ENCODE measurements around the gene AAK1. TPM values are rescaled to one million over a fixed set of nuclear protein-coding genes. Genes with fewer than 3 reads are reported as not detected.

Gene AAK1
- total and polyA plus RNA-seq, 2 experiments from 2014 or later = 39.0 to 52.4 TPM

- TF ChIP-seq CTCF (conservative IDR thresholded peaks at IDR 0.05; ENCODE audit: low read depth in 2 of 2) (no peak), EZH2phosphoT487 (IDR thresholded peaks at IDR 0.05; ENCODE audit: unreplicated experiment) (no peak), CREB1 (CRISPR knock-in tag; IDR thresholded peaks at IDR 0.05; ENCODE audit: low read depth) (no peak)
Measured at GRCh38 chr2:69625078-69625795, 18.3 kb downstream of the AAK1 start (continued).

DNA sequence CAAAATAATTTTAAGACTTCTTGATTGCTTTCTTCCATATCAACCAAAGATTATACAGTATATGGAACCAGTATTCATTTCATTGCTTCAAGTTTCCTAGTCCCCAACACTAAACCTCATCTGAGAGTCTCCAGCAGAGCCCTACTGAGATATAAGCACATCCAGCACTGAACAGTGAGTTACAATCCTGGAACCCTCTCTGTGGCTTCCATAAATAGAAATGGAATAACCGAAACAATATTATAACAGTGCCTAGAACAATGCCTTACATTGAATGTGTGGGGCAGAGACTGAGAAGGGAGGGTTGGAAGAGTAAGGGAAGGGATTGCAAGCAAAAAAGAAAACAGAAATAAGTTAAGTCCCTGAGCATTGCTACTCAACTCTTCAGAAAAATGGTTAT is 18.9 kb downstream of the AAK1 start:
- Histone ChIP-seq H3K4me3 (no peak overlapping the region), H3K27me3 (ENCODE audit: insufficient read depth) (no peaks in the 10 kb centered on the region), H2AFZ (no peak overlapping the region), H3K4me1 (ENCODE audit: insufficient read depth) (peaks cover 2% of the 10 kb centered on the region; the same call in 1 of the 2 replicates), H4K20me1 (replicated peaks; ENCODE audit: insufficient read depth) (peaks cover 5% of the 10 kb centered on the region), H3K36me3 (ENCODE audit: insufficient read depth) (no peaks in the 10 kb centered on the region), H3F3A (replicated peaks; ENCODE audit: low read depth) (no peaks in the 10 kb centered on the region), H3K9me2 (ENCODE audit: insufficient read depth) (no peaks in the 10 kb centered on the region), H3K79me2 (replicated peaks; ENCODE audit: insufficient read depth) (peaks cover 82% of the 10 kb centered on the region), H3K4me2 (no peak overlapping the region), H3K27ac (ENCODE audit: low read depth) (no peak overlapping the region)
- Mint-ChIP-seq H3K36me3 (ENCODE audit: low read depth) (peaks cover 11% of the 10 kb centered on the region; the same call in 2 of the 3 replicates), H3K9me3 (no peaks in the 10 kb centered on the region), H3K4me3 (no peak overlapping the region), H3K4me1 (no peaks in the 10 kb centered on the region), H3K27me3 (ENCODE audit: insufficient read depth, low read depth, poor library complexity) (peaks cover 2% of the 10 kb centered on the region), H3K27ac (no peak overlapping the region)
- DNase-seq (ENCODE audit: low spot score) (no peak), ATAC-seq (no peak)
- TF ChIP-seq CTCF (conservative IDR thresholded peaks at IDR 0.05; ENCODE audit: low read depth in 2 of 2) (no peak), STAT1 (IDR thresholded peaks at IDR 0.05; ENCODE audit: unreplicated experiment) (no peak), EZH2phosphoT487 (IDR thresholded peaks at IDR 0.05; ENCODE audit: unreplicated experiment) (no peak), POLR2AphosphoS5 (IDR thresholded peaks at IDR 0.05; ENCODE audit: low read depth) (no peak), JUNB (IDR thresholded peaks at IDR 0.05; ENCODE audit: unreplicated experiment) (no peak), ZNF114 (CRISPR knock-in tag; IDR thresholded peaks at IDR 0.05) (no peak), NANOG (IDR thresholded peaks at IDR 0.05; ENCODE audit: borderline replicate concordance) (no peak), ZNF331 (CRISPR knock-in tag; IDR thresholded peaks at IDR 0.05; ENCODE audit: low read depth) (no peak)
- TF ChIP-seq, protein P1, sequence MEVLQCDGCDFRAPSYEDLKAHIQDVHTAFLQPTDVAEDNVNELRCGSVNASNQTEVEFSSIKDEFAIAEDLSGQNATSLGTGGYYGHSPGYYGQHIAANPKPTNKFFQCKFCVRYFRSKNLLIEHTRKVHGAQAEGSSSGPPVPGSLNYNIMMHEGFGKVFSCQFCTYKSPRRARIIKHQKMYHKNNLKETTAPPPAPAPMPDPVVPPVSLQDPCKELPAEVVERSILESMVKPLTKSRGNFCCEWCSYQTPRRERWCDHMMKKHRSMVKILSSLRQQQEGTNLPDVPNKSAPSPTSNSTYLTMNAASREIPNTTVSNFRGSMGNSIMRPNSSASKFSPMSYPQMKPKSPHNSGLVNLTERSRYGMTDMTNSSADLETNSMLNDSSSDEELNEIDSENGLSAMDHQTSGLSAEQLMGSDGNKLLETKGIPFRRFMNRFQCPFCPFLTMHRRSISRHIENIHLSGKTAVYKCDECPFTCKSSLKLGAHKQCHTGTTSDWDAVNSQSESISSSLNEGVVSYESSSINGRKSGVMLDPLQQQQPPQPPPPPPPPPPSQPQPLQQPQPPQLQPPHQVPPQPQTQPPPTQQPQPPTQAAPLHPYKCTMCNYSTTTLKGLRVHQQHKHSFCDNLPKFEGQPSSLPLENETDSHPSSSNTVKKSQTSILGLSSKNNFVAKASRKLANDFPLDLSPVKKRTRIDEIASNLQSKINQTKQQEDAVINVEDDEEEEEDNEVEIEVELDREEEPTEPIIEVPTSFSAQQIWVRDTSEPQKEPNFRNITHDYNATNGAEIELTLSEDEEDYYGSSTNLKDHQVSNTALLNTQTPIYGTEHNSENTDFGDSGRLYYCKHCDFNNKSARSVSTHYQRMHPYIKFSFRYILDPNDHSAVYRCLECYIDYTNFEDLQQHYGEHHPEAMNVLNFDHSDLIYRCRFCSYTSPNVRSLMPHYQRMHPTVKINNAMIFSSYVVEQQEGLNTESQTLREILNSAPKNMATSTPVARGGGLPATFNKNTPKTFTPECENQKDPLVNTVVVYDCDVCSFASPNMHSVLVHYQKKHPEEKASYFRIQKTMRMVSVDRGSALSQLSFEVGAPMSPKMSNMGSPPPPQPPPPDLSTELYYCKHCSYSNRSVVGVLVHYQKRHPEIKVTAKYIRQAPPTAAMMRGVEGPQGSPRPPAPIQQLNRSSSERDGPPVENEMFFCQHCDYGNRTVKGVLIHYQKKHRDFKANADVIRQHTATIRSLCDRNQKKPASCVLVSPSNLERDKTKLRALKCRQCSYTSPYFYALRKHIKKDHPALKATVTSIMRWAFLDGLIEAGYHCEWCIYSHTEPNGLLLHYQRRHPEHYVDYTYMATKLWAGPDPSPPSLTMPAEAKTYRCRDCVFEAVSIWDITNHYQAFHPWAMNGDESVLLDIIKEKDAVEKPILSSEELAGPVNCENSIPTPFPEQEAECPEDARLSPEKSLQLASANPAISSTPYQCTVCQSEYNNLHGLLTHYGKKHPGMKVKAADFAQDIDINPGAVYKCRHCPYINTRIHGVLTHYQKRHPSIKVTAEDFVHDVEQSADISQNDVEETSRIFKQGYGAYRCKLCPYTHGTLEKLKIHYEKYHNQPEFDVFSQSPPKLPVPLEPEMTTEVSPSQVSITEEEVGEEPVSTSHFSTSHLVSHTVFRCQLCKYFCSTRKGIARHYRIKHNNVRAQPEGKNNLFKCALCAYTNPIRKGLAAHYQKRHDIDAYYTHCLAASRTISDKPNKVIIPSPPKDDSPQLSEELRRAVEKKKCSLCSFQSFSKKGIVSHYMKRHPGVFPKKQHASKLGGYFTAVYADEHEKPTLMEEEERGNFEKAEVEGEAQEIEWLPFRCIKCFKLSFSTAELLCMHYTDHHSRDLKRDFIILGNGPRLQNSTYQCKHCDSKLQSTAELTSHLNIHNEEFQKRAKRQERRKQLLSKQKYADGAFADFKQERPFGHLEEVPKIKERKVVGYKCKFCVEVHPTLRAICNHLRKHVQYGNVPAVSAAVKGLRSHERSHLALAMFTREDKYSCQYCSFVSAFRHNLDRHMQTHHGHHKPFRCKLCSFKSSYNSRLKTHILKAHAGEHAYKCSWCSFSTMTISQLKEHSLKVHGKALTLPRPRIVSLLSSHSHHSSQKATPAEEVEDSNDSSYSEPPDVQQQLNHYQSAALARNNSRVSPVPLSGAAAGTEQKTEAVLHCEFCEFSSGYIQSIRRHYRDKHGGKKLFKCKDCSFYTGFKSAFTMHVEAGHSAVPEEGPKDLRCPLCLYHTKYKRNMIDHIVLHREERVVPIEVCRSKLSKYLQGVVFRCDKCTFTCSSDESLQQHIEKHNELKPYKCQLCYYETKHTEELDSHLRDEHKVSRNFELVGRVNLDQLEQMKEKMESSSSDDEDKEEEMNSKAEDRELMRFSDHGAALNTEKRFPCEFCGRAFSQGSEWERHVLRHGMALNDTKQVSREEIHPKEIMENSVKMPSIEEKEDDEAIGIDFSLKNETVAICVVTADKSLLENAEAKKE (CRISPR knock-in tag; IDR thresholded peaks at IDR 0.05) = no peak
- TF ChIP-seq, protein P2, sequence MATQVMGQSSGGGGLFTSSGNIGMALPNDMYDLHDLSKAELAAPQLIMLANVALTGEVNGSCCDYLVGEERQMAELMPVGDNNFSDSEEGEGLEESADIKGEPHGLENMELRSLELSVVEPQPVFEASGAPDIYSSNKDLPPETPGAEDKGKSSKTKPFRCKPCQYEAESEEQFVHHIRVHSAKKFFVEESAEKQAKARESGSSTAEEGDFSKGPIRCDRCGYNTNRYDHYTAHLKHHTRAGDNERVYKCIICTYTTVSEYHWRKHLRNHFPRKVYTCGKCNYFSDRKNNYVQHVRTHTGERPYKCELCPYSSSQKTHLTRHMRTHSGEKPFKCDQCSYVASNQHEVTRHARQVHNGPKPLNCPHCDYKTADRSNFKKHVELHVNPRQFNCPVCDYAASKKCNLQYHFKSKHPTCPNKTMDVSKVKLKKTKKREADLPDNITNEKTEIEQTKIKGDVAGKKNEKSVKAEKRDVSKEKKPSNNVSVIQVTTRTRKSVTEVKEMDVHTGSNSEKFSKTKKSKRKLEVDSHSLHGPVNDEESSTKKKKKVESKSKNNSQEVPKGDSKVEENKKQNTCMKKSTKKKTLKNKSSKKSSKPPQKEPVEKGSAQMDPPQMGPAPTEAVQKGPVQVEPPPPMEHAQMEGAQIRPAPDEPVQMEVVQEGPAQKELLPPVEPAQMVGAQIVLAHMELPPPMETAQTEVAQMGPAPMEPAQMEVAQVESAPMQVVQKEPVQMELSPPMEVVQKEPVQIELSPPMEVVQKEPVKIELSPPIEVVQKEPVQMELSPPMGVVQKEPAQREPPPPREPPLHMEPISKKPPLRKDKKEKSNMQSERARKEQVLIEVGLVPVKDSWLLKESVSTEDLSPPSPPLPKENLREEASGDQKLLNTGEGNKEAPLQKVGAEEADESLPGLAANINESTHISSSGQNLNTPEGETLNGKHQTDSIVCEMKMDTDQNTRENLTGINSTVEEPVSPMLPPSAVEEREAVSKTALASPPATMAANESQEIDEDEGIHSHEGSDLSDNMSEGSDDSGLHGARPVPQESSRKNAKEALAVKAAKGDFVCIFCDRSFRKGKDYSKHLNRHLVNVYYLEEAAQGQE (IDR thresholded peaks at IDR 0.05; ENCODE audit: unreplicated experiment) = no peak

Measured in GM23338 (cell line).